IMR-90 (cell line): ENCODE results near the gene CYBRD1. TPM values are rescaled to one million over a fixed set of nuclear protein-coding genes. Genes with fewer than 3 reads are reported as not detected.

Source experiments
- ATAC-seq: fragments of 200-7000 bp; cut with Tn5 transposase; 2 replicates; pipeline ENCODE4 v1.9.1; 2020; ENCODE audit warnings: low read depth, mild to moderate bottlenecking, moderate library complexity
- BruUV-seq: library from RNA; stranded (reverse); fragments of 400-500 nt; replicated peaks from 2 replicates; lab custom pipeline; 2021; lab: Mats Ljungman, UMichigan
- CTCF ChIA-PET: fragments of 300-600 bp; formaldehyde crosslinking; extraction: SDS; loops from one replicate; lab custom pipeline; 2021; ENCODE audit warnings: antibody characterized with exemption; lab: Yijun Ruan, JAX
- POLR2A ChIA-PET: fragments of 300-600 bp; sonication (Branson Sonifier 250); formaldehyde crosslinking; loops from one replicate; lab custom pipeline; 2022; ENCODE audit warnings: antibody characterized with exemption; ENCODE audit not compliant: unreplicated experiment; lab: Charles Lee
- DNase-seq: peaks from one replicate; pipeline ENCODE4 v3.0.0; 2013
- H2AFZ ChIP-seq: replicated peaks from 2 replicates; pipeline ENCODE3; 2013; ENCODE audit warnings: low read length, mild to moderate bottlenecking; ENCODE audit not compliant: poor library complexity
- H2AK5ac ChIP-seq: 2 replicates; pipeline ENCODE4 v1.6.1; 2013; ENCODE audit warnings: low read depth, low read length, inconsistent platforms
- H2AK9ac ChIP-seq: replicated peaks from 2 replicates; pipeline ENCODE3; 2013; ENCODE audit warnings: mild to moderate bottlenecking, low read depth, low read length, moderate library complexity; ENCODE audit not compliant: poor library complexity
- H2BK120ac ChIP-seq: 2 replicates; pipeline ENCODE4 v1.6.1; 2013; ENCODE audit warnings: low read depth, low read length, inconsistent platforms
- H2BK15ac ChIP-seq: 3 replicates; pipeline ENCODE4 v1.6.1; 2013; ENCODE audit warnings: low read depth, low read length, inconsistent platforms
- H2BK20ac ChIP-seq: 2 replicates; pipeline ENCODE4 v1.6.1; 2013; ENCODE audit warnings: low read depth, mild to moderate bottlenecking, inconsistent platforms, low read length, moderate library complexity
- H2BK5ac ChIP-seq: 2 replicates; pipeline ENCODE4 v1.6.1; 2013; ENCODE audit warnings: mild to moderate bottlenecking, low read depth, low read length, inconsistent platforms; ENCODE audit not compliant: poor library complexity, severe bottlenecking
- H3K14ac ChIP-seq: replicated peaks from 2 replicates; pipeline ENCODE4 v1.6.1; 2013; ENCODE audit warnings: low read depth, low read length, inconsistent platforms
- H3K18ac ChIP-seq: 2 replicates; pipeline ENCODE4 v1.6.1; 2013; ENCODE audit warnings: low read depth, low read length, control low read depth
- H3K23ac ChIP-seq: 2 replicates; pipeline ENCODE4 v1.6.1; 2013; ENCODE audit warnings: low read depth, low read length, inconsistent platforms
- H3K27ac ChIP-seq: 2 replicates; pipeline ENCODE4 v1.5.1; 2013; ENCODE audit warnings: mild to moderate bottlenecking, control low read depth, low read length; ENCODE audit not compliant: insufficient read depth
- H3K27me3 ChIP-seq: 2 replicates; pipeline ENCODE4 v1.6.1; 2013; ENCODE audit warnings: low read length; ENCODE audit not compliant: control insufficient read depth, insufficient read depth
- H3K36me3 ChIP-seq: 2 replicates; pipeline ENCODE4 v1.6.1; 2013; ENCODE audit warnings: low read length, mixed read lengths; ENCODE audit not compliant: control insufficient read depth, insufficient read depth
- H3K4ac ChIP-seq: 2 replicates; pipeline ENCODE4 v1.6.1; 2013; ENCODE audit warnings: low read depth, low read length, inconsistent platforms
- H3K4me1 ChIP-seq: 2 replicates; pipeline ENCODE4 v1.6.1; 2013; ENCODE audit warnings: low read length, mixed read lengths; ENCODE audit not compliant: control insufficient read depth, insufficient read depth
- H3K4me2 ChIP-seq: 2 replicates; pipeline ENCODE4 v1.6.1; 2013; ENCODE audit warnings: low read depth, mild to moderate bottlenecking, control low read depth, low read length, moderate library complexity
- H3K4me3 ChIP-seq: 2 replicates; pipeline ENCODE4 v1.5.1; 2013; ENCODE audit warnings: low read depth, mild to moderate bottlenecking, control low read depth, low read length, moderate library complexity; ENCODE audit not compliant: insufficient read depth
- H3K56ac ChIP-seq: 2 replicates; pipeline ENCODE4 v1.6.1; 2013; ENCODE audit warnings: low read length, inconsistent platforms; ENCODE audit not compliant: insufficient read depth; ENCODE audit errors: extremely low read depth
- H3K79me1 ChIP-seq, 2 experiments: 2 replicates each; pipeline ENCODE4 v1.6.1; 2013; ENCODE audit warnings: low read length in 2 of 2, inconsistent platforms in 1 of 2, low read depth in 1 of 2
- H3K9ac ChIP-seq: 2 replicates; pipeline ENCODE4 v1.6.1; 2013; ENCODE audit warnings: low read depth, low read length, control low read depth
- H3K9me1 ChIP-seq: 2 replicates; pipeline ENCODE4 v1.6.1; 2013; ENCODE audit warnings: low read length, inconsistent platforms; ENCODE audit not compliant: insufficient read depth
- H3K9me3 ChIP-seq: 2 replicates; pipeline ENCODE4 v1.6.1; 2013; ENCODE audit warnings: low read length; ENCODE audit not compliant: control insufficient read depth, insufficient read depth
- H4K20me1 ChIP-seq: 2 replicates; pipeline ENCODE4 v1.6.1; 2013; ENCODE audit warnings: low read length, inconsistent platforms; ENCODE audit not compliant: insufficient read depth
- H4K5ac ChIP-seq: 2 replicates; pipeline ENCODE4 v1.6.1; 2013; ENCODE audit warnings: mild to moderate bottlenecking, low read depth, low read length, control low read depth
- H4K8ac ChIP-seq, 2 experiments: 2 replicates each; pipeline ENCODE4 v1.6.1; 2013; ENCODE audit warnings: low read depth in 2 of 2, low read length in 2 of 2, control low read depth in 1 of 2, inconsistent platforms in 1 of 2
- H4K91ac ChIP-seq: 2 replicates; pipeline ENCODE4 v1.6.1; 2013; ENCODE audit warnings: low read depth, low read length, inconsistent platforms; ENCODE audit not compliant: insufficient read depth
- CTCF ChIP-seq: conservative IDR thresholded peaks from 2 replicates; pipeline ENCODE4 v1.5.1; 2012; ENCODE audit warnings: mild to moderate bottlenecking, low read depth, low read length, improper control_type of control experiment
- MXI1 ChIP-seq: IDR thresholded peaks from 2 replicates; pipeline ENCODE4 v1.6.1; 2012; ENCODE audit warnings: low read depth, mild to moderate bottlenecking, low read length, moderate library complexity, borderline replicate concordance
- WGBS, 2 experiments: methylation state at CpG; one replicate each; pipeline versions ENCODE4 v1.1.5 to v1.1.7; 2013; ENCODE audit warnings: missing lambda C conversion rate in 2 of 2; ENCODE audit not compliant: insufficient read length in 1 of 2; ENCODE audit errors: extremely low coverage in 2 of 2; 5-methylcytosine and 5-hydroxymethylcytosine counted together
- dilution Hi-C: fragments of 300-500 bp; cut with HindIII; formaldehyde crosslinking; loops from one replicate; pipeline ENCODE4 v1.14.3; 2018; ENCODE audit warnings: low sequenced_read_pairs; ENCODE audit not compliant: unreplicated experiment
- in situ Hi-C: fragments of 300-500 bp; cut with MboI; formaldehyde crosslinking; loops from 3 replicates; pipeline ENCODE4 v1.14.3; 2019; ENCODE audit warnings: low sequenced_read_pairs, inconsistent platforms, mixed read lengths
- intact Hi-C: fragments of 100-400 bp; cut with micrococcal nuclease; formaldehyde crosslinking; loops from 2 replicates; pipeline ENCODE4 v1.10.0; 2022
- polyA plus RNA-seq, 3 experiments: library from polyadenylated mRNA; depleted of rRNA; stranded (reverse); fragments of >200 nt; gene quantifications; 2 replicates each; pipeline ENCODE4 v1.2.3, GENCODE V29; 2012; ENCODE audit warnings: low replicate concordance in 1 of 3
- total RNA-seq: library from RNA; depleted of rRNA; stranded (reverse); fragments of >200 nt; gene quantifications from 2 replicates; pipeline ENCODE4 v1.2.3, GENCODE V29; 2012

Gene CYBRD1
- total and polyA plus RNA-seq, 2 of the 4 experiments (the other 2 are of a cell fraction) = 53.2 to 103 TPM

GRCh38 chr2:171487201-171487600, 35.1 kb upstream of the CYBRD1 start:
- TF ChIP-seq MXI1 (no peak), CTCF (no peak)
- no CpG with 5 or more reads among the region's 6 CpGs for WGBS, 2 experiments
- H3K79me1 ChIP-seq = no peaks in the 10 kb centered on the region
- H2BK5ac ChIP-seq = no peak overlapping the region
- ChIA-PET POLR2A (no interaction called here), CTCF (no interaction called here)
- H2BK120ac ChIP-seq = no peak overlapping the region
- no peak overlapping the region for H4K91ac ChIP-seq
- no TSS peak for BruUV-seq
- no peak overlapping the region for H3K18ac ChIP-seq
- H3K9me3 ChIP-seq = no peaks in the 10 kb centered on the region
- H3K4ac ChIP-seq = no peak overlapping the region
- in situ Hi-C loops (no loop called here), intact Hi-C loops (no loop called here), dilution Hi-C loops (no loop called here)
- H3K27ac ChIP-seq = no peak overlapping the region
- H3K4me3 ChIP-seq = no peak overlapping the region
- H2BK15ac ChIP-seq = no peak overlapping the region
- no peak overlapping the region for H3K23ac ChIP-seq
- ATAC-seq (no peak), DNase-seq (no peak)
- H4K20me1 ChIP-seq = no peaks in the 10 kb centered on the region
- H2AFZ ChIP-seq = no peak overlapping the region
- H3K14ac ChIP-seq = no peak overlapping the region
- H3K56ac ChIP-seq = no peak overlapping the region
- no peak overlapping the region for H4K5ac ChIP-seq
- H2AK9ac ChIP-seq = no peak overlapping the region
- H3K4me1 ChIP-seq = peaks cover 2% of the 10 kb centered on the region
- no peak overlapping the region for H3K9ac ChIP-seq
- H3K27me3 ChIP-seq = no peaks in the 10 kb centered on the region
- H4K8ac ChIP-seq = no peak overlapping the region
- no peaks in the 10 kb centered on the region for H3K36me3 ChIP-seq
- peaks cover 5% of the 10 kb centered on the region; the same call in 1 of the 2 replicates for H3K9me1 ChIP-seq
- H2BK20ac ChIP-seq = no peak overlapping the region
- no peak overlapping the region for H2AK5ac ChIP-seq
- H3K4me2 ChIP-seq = no peak overlapping the region
